ENCODE data around the gene BEGAIN.

BEGAIN gene

DNA sequence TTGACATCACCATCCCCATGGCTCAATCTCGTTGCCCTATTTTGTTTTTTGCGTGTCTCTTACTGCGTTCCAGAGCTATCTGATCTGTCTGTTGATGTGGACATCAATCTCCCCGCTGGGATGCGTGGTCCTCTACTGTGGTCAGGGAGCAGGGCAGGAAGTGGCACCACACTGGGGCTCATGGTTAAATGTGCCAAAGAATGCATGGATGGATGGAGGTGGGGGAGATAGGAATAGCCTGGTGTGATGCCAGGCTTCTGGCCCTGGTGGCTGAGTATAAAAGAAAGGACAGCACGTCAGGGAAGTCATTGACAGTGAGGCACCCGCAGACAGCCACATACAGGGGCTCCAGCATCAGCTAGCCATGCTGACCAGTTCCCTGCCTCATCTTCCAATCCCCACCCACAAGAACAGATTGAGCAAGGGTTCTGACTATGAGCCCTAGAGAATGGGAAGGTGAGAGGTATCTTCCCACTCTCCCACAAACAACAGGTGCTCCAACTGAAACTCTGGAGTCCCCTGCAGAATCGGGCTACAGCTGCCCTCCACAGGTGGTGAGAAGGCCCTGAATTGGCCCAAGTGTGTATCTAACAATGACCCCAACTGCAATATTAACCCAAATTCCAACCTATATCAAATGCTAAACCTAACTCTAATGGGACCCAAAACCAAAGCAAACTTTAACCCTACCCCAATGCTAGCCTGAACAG is 2.7 kb upstream of the BEGAIN start:
- no peak overlapping the region for H3K4me2 ChIP-seq (ENCODE audit: low read length)
- H3K9ac ChIP-seq (ENCODE audit: low read length) = no peak overlapping the region

DNA sequence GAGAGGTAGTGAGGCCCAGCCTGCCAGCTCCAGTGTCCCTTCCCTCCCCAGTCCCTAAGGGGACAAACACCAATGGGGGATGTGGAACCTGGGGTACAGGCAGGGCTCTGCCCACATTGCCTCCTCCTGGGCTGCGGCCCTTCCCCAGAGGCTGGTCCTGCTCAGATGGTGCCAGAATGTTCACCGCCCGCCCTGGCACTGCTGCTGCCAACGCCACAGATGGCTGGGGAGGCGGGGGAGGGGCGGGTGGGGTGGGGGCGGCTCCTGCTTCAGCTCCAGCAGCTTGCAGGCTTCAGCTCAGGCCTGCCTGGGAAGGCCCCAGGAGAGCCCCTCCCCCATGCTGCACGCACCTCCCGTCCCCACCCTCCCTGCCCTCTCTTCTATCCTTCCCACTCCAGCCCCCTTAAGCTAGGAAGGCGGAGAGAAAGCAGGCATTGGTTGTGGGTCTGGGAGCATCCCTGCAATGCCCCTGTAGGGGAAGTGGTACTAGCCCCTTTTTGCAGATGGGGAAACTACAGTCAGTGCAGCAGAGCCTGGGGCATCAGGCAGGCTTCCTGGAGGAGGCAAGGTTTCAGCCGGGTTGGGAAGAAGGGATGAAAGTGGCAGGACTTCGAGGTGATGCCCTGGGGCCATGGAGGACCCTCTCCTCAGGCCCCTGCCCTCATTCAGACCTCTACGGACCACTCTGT is 2.0 kb upstream of the BEGAIN start:
- H3K4me1 ChIP-seq (ENCODE audit: insufficient read depth, low read length, severe bottlenecking) = no peaks in the 10 kb centered on the region
- no peak overlapping the region for H3K27ac ChIP-seq (ENCODE audit: low read depth, low read length, poor library complexity, severe bottlenecking)
- TF ChIP-seq EZH2 (IDR thresholded peaks at IDR 0.05; ENCODE audit: borderline replicate concordance, low read length) = no peak
- TF ChIP-seq, protein P1, sequence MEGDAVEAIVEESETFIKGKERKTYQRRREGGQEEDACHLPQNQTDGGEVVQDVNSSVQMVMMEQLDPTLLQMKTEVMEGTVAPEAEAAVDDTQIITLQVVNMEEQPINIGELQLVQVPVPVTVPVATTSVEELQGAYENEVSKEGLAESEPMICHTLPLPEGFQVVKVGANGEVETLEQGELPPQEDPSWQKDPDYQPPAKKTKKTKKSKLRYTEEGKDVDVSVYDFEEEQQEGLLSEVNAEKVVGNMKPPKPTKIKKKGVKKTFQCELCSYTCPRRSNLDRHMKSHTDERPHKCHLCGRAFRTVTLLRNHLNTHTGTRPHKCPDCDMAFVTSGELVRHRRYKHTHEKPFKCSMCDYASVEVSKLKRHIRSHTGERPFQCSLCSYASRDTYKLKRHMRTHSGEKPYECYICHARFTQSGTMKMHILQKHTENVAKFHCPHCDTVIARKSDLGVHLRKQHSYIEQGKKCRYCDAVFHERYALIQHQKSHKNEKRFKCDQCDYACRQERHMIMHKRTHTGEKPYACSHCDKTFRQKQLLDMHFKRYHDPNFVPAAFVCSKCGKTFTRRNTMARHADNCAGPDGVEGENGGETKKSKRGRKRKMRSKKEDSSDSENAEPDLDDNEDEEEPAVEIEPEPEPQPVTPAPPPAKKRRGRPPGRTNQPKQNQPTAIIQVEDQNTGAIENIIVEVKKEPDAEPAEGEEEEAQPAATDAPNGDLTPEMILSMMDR (IDR thresholded peaks at IDR 0.05; ENCODE audit: low read length) = no peak
- no peaks in the 10 kb centered on the region for H3K9me3 ChIP-seq (ENCODE audit: low read length)
- no peaks in the 10 kb centered on the region for H4K20me1 ChIP-seq (ENCODE audit: insufficient read depth, low read length)
- 0 out of 2 replicates have a peak, but pooled peaks cover 4% of the 10 kb centered on the region for H3K27me3 ChIP-seq (ENCODE audit: insufficient read depth, low read length)
- H3K79me2 ChIP-seq (ENCODE audit: insufficient read depth, low read length) = no peaks in the 10 kb centered on the region
- H3K9me2 ChIP-seq (ENCODE audit: low read depth, low read length) = no peaks in the 10 kb centered on the region
- no peaks in the 10 kb centered on the region for H3K36me3 ChIP-seq (ENCODE audit: insufficient read depth, low read length)
- no peak overlapping the region for H3K4me2 ChIP-seq (ENCODE audit: low read length)
- H3F3A ChIP-seq (ENCODE audit: insufficient read depth, low read length) = no peaks in the 10 kb centered on the region
- H3K4me3 ChIP-seq (ENCODE audit: low read depth, low read length, poor library complexity, severe bottlenecking) = no peak overlapping the region
- no peak overlapping the region for H2AFZ ChIP-seq (ENCODE audit: low read length)
- no peak overlapping the region for H3K9ac ChIP-seq (ENCODE audit: low read length)

More for the DNA sequence above, 2.7 kb upstream of the BEGAIN start:
- Histone ChIP-seq H3K9me2 (ENCODE audit: low read depth, low read length) (no peaks in the 10 kb centered on the region), H3K27ac (ENCODE audit: low read depth, low read length, poor library complexity, severe bottlenecking) (no peak overlapping the region), H4K20me1 (ENCODE audit: insufficient read depth, low read length) (no peaks in the 10 kb centered on the region), H3K36me3 (ENCODE audit: insufficient read depth, low read length) (no peaks in the 10 kb centered on the region), H3K4me3 (ENCODE audit: low read depth, low read length, poor library complexity, severe bottlenecking) (no peak overlapping the region), H3F3A (ENCODE audit: insufficient read depth, low read length) (no peaks in the 10 kb centered on the region), H2AFZ (ENCODE audit: low read length) (no peak overlapping the region), H3K4me1 (ENCODE audit: insufficient read depth, low read length, severe bottlenecking) (no peaks in the 10 kb centered on the region), H3K27me3 (ENCODE audit: insufficient read depth, low read length) (0 out of 2 replicates have a peak, but pooled peaks cover 9% of the 10 kb centered on the region), H3K9me3 (ENCODE audit: low read length) (no peaks in the 10 kb centered on the region), H3K79me2 (ENCODE audit: insufficient read depth, low read length) (no peaks in the 10 kb centered on the region)
- no peak for TF ChIP-seq EZH2 (IDR thresholded peaks at IDR 0.05; ENCODE audit: borderline replicate concordance, low read length)
- TF ChIP-seq, protein P1 (IDR thresholded peaks at IDR 0.05; ENCODE audit: low read length) = no peak

DNA sequence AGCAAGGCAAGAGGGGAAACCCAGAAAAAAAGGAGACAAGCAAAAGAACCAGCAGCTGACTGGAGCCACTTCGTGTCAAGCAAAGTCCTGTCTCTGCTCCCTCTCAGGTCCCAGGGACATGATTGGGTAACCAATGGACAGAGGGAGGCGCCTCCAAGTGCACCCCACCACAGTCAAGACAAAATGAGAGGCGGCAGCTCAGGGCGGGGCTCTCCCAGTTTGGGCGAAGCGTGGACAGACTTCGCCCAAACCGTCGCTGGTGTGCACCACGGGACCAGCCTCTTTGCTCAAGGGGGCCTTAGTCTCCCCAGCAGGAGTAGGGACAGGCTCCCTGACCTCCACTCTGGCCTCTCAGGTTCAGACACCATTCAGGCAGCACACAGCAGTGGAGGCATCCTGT is 1.5 kb upstream of the BEGAIN start:
- no peaks in the 10 kb centered on the region for H4K20me1 ChIP-seq (ENCODE audit: insufficient read depth, low read length)
- H3K4me1 ChIP-seq (ENCODE audit: insufficient read depth, low read length, severe bottlenecking) = no peaks in the 10 kb centered on the region
- no peaks in the 10 kb centered on the region for H3K79me2 ChIP-seq (ENCODE audit: insufficient read depth, low read length)
- no peaks in the 10 kb centered on the region for H3K9me2 ChIP-seq (ENCODE audit: low read depth, low read length)
- H3K4me2 ChIP-seq (ENCODE audit: low read length) = no peak overlapping the region
- H3K4me3 ChIP-seq (ENCODE audit: low read depth, low read length, poor library complexity, severe bottlenecking) = no peak overlapping the region
- no peak overlapping the region for H2AFZ ChIP-seq (ENCODE audit: low read length)
- H3K9ac ChIP-seq (ENCODE audit: low read length) = no peak overlapping the region
- H3K36me3 ChIP-seq (ENCODE audit: insufficient read depth, low read length) = no peaks in the 10 kb centered on the region
- no peak overlapping the region for H3K27ac ChIP-seq (ENCODE audit: low read depth, low read length, poor library complexity, severe bottlenecking)
- no peak for TF ChIP-seq EZH2 (IDR thresholded peaks at IDR 0.05; ENCODE audit: borderline replicate concordance, low read length)
- TF ChIP-seq, protein P1 (IDR thresholded peaks at IDR 0.05; ENCODE audit: low read length) = no peak
- no peaks in the 10 kb centered on the region for H3F3A ChIP-seq (ENCODE audit: insufficient read depth, low read length)
- H3K27me3 ChIP-seq (ENCODE audit: insufficient read depth, low read length) = 0 out of 2 replicates have a peak, but pooled peaks cover 2% of the 10 kb centered on the region
- no peaks in the 10 kb centered on the region for H3K9me3 ChIP-seq (ENCODE audit: low read length)

All from OCI-LY1 (cell line).